NCI-H2029 treated with DMSO at 0.1 percent for 48 hours (cell line): ENCODE measurements around the gene SAFB2.
A peak's percentile ranks its signal among the peaks of the same experiment; 100 is the strongest.

Experiments used
- DNase-seq: peaks from one replicate; lab custom pipeline; 2025; lab: John Stamatoyannopoulos, UW

The SAFB2 gene

GRCh38 chr19:5607318-5608275 lies 15.0 kb downstream of the SAFB2 start:
- no peak for DNase-seq

DNA sequence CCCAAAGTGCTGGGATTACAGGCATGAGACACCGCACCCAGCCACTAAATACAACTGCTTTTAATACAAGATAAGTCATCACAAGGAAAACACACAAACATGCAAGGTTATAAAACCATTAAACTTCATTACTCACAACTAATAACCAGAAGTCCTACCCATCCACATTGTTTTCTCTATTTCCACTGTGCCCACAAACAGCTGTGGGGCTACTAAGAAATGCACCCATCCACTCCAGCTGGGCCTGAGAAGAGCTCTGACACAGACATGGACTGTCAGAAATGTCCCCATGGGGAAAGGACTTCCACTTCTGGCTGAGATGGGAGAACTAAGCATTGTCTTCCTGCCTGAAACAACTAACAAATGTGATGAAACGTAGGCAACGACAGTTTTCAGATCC lies 17.2 kb downstream of the SAFB2 start:
- DNase-seq: no peak

GRCh38 chr19:5603626-5604025 lies 18.9 kb downstream of the SAFB2 start:
- no peak for DNase-seq

GRCh38 chr19:5600797-5601196 lies 21.8 kb downstream of the SAFB2 start:
- no peak for DNase-seq

- no peak for DNase-seq
Measured at GRCh38 chr19:5595745-5596144, 26.8 kb downstream of the SAFB2 start.

DNA sequence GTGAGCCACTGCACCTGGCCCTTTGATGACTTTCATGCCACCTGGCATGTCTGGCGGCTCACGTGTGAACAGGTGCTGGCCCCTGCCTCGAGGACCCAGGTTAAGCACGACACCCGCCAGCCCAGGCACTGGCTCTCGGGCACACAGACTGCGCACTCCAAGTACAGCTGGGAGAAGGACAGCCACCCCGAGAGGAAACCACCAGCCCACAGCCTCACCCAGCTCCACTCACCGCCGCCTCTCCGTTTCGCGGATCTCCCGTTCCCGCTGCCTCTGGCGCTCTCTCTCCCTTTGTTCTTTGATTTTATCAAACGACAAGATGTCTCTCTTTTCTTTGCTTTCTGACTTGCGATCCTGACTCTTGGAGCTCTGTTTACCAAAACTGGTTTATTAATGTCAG lies 27.4 kb downstream of the SAFB2 start:
- no peak for DNase-seq

GRCh38 chr19:5594521-5594950 lies 28.0 kb downstream of the SAFB2 start:
- DNase-seq: no peak

GRCh38 chr19:5593343-5594255 lies 29.0 kb downstream of the SAFB2 start:
- no peak for DNase-seq

DNA sequence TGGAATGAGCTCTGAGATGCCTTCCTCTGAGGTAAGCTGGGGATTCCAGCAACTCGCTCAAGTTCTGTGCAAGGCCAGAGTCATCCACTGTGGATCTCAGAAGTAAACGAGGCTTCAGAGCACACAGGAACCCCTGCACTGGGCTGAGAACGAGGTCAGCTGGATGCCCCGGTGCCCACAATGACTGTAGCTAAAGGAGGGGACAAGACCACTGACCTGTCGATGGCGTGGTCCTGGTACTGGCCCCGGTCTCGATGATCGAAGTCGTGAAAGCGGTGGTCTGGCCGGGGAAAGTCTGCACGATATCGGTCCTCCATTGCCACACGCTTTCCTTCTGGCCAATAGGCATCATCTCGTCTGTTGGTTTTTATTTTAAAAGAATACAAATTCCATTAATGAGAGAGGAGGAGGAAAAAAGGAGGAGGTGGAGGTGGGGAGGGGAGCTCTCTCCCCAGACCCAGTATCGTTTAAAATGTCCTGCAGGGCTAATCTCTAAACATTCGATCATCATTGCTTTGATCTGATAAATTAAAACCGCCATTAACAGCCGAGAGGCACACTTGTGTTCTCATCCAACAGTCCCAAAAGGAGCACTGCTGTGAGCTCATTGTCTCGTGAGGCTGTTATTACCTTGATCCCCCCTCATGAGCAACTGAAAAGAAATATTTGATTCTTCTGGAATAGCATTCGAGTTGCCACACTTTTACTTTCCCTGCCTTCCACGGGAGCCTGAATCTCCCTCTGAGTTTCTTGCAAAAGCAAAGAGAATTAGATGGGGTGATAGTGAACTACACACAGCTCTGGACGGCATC lies 29.8 kb downstream of the SAFB2 start:
- DNase-seq: no peak

DNA sequence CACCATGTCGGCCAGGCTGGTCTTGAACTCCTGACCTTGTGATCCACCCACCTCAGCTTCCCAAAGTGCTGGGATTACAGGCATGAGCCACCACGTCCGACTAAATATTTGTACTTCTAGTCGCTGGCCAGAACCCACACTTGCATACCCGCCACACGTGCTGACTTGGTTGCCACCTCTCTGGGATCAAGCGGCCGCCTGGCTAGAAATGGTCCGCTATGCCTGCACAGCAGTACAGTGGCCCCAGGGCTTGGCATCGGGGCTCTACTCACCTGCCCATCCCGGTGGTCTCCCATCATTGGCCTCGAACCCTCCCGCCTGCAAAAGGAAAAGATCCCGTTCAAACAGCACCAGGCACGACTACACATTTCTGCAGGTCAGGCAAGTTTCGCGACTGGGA lies 31.1 kb downstream of the SAFB2 start:
- no peak for DNase-seq

DNA sequence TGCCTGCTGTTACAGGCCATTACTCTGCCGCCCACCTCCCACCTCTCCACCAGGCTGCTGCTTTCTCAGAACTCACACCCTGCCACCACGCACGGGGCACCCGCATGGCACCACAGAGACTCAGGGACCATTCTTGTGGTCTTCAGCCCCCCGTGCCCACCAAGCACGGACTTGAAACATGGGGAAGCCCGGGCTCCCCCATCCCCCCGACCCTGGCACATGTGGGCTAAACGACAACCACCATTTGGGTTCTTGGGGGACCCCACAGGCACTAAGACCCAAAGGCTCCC lies 31.8 kb downstream of the SAFB2 start:
- no peak for DNase-seq

GRCh38 chr19:5590151-5590864 lies 32.3 kb downstream of the SAFB2 start:
- no peak for DNase-seq

DNA sequence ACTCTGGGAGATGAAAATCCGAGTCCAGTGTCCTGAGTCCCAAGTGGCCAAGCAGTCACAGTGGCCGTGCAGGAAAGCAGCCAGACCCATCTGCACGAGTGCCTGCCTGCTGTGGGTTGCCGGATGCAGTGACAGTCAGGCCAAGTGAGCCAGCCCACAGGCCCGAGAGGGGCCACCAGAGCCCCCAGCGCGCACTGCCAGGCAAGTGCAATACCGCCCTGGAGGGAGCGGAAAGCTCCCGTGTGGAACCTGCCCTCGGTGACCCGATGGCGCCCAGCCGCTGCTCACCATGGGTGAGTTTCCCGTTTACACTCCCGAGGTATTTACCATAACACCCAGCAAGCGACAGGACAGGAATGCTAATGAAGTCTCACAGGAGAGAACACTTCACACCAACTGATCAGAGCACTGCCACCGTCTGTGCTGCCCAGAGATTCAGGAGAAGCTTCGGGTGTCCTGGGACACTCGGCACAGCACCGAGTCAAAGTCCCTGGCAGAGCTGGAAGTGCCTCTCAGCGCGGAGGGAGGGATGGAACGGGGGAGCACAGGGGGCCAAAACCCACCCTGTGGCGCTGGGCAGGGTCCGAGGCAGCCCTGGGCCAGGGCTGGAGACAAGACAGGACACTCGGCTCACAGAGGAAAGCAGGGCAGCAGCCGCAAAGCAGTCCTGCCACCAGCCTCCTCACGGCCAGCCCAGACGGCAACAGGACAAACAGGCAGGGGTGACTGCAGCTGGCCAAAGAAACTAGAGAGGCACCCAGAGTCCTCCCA lies 33.5 kb downstream of the SAFB2 start:
- no peak for DNase-seq

DNA sequence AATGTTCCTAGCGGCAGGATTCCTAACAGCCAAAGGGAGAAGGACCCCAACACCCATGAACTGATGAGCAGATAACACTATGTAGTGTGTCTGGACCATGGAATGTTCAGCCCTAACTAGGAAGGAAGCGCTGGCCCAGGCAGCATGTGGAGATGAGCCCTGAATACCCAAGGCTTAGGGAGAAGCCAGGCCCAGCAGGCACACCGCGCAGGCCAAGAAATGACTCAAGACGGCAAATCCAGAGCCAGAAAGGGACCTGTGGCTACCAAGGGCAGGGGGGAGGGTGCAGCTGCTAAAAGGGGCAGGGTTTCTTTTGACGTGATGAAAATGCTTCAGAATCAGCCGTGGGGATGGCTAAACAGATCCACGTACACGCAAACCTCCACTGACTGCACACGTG lies 34.1 kb downstream of the SAFB2 start:
- no peak for DNase-seq

DNA sequence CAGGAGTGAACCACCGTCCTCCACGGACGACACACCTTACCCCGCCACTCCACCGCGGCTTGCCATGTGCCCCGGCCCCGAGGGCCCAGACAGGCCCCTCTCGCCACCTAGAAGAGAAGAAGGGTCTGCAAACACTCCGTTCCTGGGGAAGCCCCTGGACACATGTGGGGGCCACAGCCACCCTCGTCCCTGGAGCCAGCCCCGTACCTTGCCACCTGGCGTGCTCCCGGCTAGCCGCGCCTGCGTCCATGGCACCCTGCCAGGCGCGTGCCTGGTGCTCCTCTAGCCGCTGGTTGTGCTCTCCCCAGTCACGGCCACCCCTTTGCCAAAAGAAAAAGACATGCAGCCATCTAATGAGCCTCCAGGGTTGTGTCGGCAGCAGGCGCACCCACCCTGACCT lies 34.9 kb downstream of the SAFB2 start:
- peak; percentile 91 for DNase-seq

DNA sequence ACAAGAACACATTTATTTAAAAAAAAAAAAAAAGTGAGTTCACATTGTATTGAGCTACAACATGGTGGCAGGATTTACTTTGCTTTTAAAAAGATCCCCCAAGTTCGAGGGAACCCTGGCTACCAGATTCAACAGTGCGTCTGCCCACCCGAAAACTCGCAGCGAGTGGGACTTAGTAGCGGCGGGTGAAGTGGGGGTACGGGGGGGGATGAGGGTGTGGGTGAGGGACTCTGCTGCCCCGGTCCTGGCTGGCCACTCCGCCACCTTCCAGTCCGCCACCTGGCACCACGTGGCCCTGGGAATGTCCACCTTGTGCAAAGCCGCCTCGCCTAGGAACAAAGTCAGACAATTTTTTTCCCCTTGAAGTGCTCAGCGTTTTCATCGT lies 35.5 kb downstream of the SAFB2 start:
- no peak for DNase-seq

GRCh38 chr19:5586300-5587070 lies 36.1 kb downstream of the SAFB2 start:
- no peak for DNase-seq

DNA sequence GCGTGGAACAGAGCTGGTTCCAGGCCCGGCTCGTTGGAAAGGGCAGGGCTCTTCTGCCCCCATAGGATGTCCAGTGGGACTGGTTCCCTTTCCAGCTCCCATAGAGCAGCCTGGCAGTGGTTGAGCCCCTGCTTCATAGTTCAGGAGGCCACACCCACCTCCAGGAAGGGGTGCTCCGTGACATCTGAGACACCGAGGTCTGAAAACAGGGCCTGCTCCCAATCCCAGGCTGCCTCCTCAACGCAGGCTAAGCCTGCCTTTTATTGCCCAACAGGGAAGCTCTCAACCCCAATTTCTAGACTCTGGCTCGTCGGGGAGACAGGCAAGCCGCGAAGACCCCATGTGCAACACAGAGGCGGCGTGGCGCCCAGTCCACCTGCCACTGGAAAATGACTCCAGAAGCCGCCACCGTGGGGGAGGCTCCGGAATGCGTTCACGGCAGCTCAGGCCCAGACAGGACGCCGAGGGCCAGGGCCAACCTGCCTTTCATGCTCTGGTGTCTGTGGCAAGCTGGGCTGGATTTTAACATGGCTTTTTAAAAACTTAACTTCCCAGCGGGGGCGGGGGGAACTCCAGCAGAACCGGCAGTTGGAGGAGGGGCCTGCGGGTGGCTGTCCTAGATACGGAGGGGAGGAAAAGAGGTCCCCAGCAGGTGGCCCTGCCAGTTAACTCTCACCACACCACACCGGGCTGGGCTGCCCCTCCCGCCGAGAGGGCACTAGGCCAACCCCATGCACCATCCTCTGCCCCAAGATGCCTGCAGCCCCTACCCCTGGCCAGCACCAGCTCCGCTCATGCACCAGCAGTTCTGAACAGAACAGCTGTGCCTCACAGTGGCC lies 36.9 kb downstream of the SAFB2 start:
- DNase-seq: no peak

GRCh38 chr19:5580161-5580571 lies 42.4 kb downstream of the SAFB2 start:
- peak; percentile 35 for DNase-seq
